Kasumi-1 (cell line): Measurements from ENCODE around the gene CGAS.
"Not testable (repeated sequence)": the region's sequence is repeated elsewhere in the genome, so short reads cannot be mapped to it uniquely, and the experiment has no call there.

Source experiments
- DNase-seq, 2 experiments: peaks; one replicate each; lab custom pipeline; 2025; lab: John Stamatoyannopoulos, UW

Gene CGAS

GRCh38 chr6:73452107-73452461, at the start of gene CGAS:
TSS of gene CGAS (minus strand) at chr6:73452297. CDS start at chr6:73452181, 116 bp downstream.
- peak; percentile 92 to 93 for DNase-seq

GRCh38 chr6:73497915-73498314, 45.8 kb upstream of the CGAS start:
- DNase-seq, result no peak

- DNase-seq, result no peak
Observed at GRCh38 chr6:73491377-73491776, 39.3 kb upstream of the CGAS start.

GRCh38 chr6:73487473-73487872, 35.4 kb upstream of the CGAS start:
- DNase-seq, result no peak

GRCh38 chr6:73484438-73484837, 32.3 kb upstream of the CGAS start:
- no peak for DNase-seq

GRCh38 chr6:73481969-73482368, 29.9 kb upstream of the CGAS start:
- DNase-seq, result no peak

GRCh38 chr6:73477407-73477806, 25.3 kb upstream of the CGAS start:
- no peak for DNase-seq

GRCh38 chr6:73476723-73477122, 24.6 kb upstream of the CGAS start:
- no peak for DNase-seq

GRCh38 chr6:73471686-73472290, 19.7 kb upstream of the CGAS start:
- DNase-seq, result no peak

- DNase-seq, result peak; percentile 93 to 95
Observed at GRCh38 chr6:73461537-73462350, 9.6 kb upstream of the CGAS start, which contains the start of gene MTO1. TSS of gene MTO1 (plus strand) at chr6:73461737. CDS start at chr6:73461855, 118 bp downstream.

GRCh38 chr6:73460056-73460455, 8.0 kb upstream of the CGAS start:
- peak; percentile 7 to 17 for DNase-seq

- not testable (repeated sequence) for DNase-seq
Observed at GRCh38 chr6:73459474-73459873, 7.4 kb upstream of the CGAS start.

GRCh38 chr6:73455865-73456629, 4.0 kb upstream of the CGAS start:
- peak; percentile 72 for DNase-seq

GRCh38 chr6:73451223-73452106, 632 bp downstream of the CGAS start:
- peak; percentile 36 to 59 for DNase-seq

- no peak for DNase-seq
Observed at GRCh38 chr6:73443555-73443954, 8.5 kb downstream of the CGAS start.

GRCh38 chr6:73435236-73435635, 16.9 kb downstream of the CGAS start:
- DNase-seq, result no peak

- DNase-seq, result no peak
Observed at GRCh38 chr6:73421534-73421933, 30.6 kb downstream of the CGAS start.

GRCh38 chr6:73418081-73418741, 33.9 kb downstream of the CGAS start:
- no peak for DNase-seq

GRCh38 chr6:73413102-73413501, 39.0 kb downstream of the CGAS start:
- no peak for DNase-seq

- no peak for DNase-seq
Observed at GRCh38 chr6:73409395-73409794, 42.7 kb downstream of the CGAS start.

GRCh38 chr6:73400656-73401055, 51.4 kb downstream of the CGAS start:
- DNase-seq, result no peak
